ENCODE results near the gene HS3ST5.
A peak's percentile ranks its signal among the peaks of the same experiment; 100 is the strongest.
"Not testable (repeated sequence)": the region's sequence is repeated elsewhere in the genome, so short reads cannot be mapped to it uniquely, and the experiment has no call there.

Gene HS3ST5

DNA sequence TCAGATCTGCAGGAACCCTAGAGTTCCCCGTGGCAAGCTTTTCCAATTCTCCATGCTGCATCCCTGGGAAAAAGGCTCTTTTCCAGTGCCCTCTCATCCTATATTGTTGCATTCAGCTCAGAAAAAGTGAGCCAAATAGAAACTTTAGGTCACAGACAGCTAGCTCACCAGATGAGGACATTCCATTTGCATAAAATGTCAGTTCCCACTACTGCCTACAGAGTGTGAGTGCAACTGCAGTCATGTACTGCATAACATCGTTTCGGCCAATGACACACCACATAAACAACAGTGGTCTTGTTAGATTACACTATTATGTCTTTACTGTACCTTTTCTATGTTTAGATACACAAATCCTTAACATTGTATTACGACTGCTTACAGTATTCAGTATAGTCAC, 8.6 kb downstream of the HS3ST5 start:
- no peak for DNase-seq

DNA sequence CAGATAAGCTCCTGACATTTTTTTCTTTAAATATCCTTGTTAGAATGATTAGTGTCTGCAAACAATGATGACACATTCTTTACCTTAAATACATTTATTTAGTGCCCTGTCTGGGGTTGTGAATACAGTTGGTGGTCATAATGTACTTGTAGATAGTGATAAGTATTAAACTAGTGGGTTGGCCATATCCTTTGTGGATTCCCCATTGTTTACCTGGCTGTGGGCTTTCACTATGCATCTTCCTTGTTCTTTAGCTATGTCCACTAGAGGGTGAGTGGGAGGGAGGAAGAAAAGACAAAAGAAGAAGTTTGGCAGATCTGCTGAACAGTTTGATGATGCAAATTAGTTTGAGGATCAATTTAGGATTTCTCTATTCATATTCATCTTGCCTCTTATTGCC, 15.7 kb downstream of the HS3ST5 start:
- no peak for DNase-seq

DNA sequence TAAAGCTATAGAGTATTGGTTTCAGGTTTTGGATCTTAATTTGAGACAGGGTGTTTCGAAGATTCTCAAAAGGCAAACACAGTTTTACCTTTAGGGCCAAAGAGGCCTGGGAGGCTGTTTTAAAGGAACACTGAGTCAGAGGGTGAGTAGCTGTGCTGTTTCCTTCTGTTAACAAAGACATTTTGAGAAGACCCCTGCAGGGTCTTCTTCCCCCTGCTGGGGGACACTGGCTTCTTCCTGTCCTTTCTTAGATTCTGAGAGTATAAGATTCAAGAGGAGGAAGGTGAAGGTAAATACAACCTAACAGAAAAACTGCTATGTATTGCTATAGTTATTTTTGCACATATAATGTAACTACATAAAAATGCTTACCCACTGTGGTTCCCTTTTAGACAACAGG, 19.0 kb downstream of the HS3ST5 start:
- no peak for DNase-seq

DNA sequence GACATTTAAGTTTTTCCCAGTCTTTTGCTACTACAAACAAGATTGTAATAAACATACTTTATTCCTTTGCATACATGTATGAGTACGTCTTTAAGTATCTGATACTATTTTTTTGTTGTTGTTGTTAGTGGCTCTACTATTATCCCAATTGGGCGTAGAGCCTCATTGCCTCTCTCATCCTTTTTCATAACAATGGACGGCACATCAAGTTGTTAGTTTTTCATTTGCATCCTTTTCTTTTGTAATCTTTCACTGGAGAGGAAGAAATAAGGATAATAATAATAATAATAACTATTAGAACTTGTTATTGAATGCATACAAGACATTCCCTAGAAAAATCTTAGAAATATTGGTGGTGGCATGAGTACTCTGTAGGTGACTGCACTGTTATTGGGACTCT, 23.1 kb downstream of the HS3ST5 start:
- no peak for DNase-seq

DNA sequence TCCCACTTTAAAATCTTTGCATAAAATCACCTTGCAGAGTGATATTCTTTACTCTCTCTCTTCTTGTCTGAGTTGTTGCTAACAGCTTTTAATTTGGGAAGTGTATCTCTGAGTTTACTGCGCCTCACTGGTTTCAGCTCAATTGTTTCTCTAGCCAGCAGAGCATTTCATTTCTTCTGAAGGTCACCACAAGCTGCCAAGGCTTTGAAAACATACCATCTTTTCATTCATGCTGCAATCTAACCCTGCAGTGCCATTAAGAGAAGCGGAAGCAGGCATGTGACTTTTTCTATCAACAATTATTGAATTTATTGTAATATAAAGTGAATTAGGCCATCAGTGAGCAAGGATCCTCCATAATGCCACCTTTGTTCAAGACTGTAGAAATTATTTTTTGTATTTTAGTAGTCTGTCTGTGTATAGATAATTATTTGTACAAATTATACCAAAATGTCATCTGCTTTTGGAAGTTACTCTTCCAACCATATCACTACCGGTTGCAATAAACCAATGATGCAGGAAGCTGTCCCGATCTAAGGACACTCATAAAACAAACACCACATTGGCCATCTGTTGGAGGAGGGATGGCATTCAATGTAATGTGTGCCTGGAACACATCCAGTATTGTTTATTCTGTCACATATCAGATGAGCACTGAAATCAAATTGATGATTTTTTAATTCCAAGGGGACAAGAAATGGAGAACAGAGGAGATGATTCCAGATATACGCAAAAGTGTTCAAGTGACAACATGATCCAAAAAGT, 26.8 kb downstream of the HS3ST5 start:
- no peak for DNase-seq

DNA sequence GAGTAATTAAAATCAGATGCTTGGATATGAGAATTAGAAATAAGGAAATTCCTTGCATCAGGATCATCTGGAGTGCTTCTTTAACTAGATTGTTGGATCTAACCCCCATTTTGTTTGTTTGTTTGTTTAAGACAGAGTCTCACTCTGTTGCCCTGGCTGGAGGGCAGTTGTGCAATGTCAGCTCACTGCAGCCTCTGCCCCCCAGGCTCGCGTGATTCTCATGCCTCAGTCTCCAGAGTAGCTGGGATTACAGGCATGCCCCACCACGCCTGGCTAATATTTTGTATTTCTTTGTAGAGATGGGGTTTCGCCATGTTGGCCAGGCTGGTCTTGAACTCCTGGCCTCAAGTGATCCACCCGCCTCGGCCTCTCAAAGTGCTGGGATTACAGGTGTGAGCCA, 29.0 kb downstream of the HS3ST5 start:
- not testable (repeated sequence) for DNase-seq

DNA sequence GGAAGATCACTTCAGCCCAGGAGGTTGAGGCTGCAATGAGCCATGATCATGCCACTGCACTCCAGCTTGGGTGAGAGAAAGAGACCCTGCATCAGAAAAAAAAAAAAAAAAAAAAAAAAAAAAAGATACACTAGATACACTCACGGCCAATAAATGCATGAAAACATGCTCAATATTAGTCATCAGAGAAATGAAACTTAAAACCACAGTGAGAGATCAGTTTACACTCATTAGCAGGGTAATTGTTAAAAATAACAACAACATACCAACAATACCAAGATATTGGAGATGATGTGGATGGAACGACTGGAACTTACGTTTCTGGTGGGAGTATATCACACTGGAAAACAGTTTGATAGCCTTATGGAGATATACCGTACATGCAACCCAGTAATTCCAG, 29.9 kb downstream of the HS3ST5 start:
- DNase-seq: no peak

DNA sequence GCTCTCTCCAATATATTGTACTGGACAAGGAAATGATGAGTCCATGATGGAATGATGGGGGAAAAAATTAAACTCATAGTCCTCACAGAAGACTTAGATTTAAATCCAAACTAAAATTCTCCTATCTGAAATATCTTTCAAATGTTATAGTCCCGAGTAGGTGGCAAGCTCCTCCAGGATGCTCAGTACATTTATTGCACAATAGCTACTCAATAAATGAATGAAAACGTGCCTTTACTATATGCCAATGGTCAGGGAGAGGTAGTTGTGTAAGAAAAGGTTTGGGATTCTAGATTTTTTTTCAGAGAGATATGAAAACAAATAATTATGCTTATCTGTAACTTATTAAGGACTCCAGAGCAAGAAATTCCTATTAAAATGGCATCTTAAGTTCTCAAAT, 32.8 kb downstream of the HS3ST5 start:
- no peak for DNase-seq

DNA sequence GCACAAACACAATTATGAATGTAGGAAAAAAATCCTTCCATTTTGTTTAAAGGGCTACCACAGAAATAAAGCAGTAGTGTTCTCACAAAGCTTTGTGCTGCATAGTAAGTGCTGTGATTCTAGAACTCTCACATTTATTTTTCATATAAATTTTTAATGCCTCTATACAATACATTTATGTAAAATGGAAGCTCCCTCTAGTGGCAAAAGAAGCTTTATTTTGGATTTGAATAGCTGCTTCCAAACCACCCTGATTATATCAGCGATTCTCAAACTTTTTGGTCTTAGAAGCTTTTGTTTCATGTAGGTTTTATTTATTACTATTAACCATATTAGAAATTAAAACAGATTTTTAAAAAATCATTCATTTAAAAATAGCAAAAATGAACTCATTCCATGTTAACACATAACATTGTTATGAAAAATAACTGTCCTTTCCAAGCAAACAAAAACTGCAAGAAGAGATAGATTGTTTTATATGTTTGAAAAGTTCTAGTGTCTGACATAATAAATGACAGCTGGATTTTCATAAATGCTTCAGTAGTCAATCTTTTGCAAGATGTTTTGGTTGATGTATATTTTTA, 38.4 kb downstream of the HS3ST5 start:
- peak; percentile 24 for DNase-seq

DNA sequence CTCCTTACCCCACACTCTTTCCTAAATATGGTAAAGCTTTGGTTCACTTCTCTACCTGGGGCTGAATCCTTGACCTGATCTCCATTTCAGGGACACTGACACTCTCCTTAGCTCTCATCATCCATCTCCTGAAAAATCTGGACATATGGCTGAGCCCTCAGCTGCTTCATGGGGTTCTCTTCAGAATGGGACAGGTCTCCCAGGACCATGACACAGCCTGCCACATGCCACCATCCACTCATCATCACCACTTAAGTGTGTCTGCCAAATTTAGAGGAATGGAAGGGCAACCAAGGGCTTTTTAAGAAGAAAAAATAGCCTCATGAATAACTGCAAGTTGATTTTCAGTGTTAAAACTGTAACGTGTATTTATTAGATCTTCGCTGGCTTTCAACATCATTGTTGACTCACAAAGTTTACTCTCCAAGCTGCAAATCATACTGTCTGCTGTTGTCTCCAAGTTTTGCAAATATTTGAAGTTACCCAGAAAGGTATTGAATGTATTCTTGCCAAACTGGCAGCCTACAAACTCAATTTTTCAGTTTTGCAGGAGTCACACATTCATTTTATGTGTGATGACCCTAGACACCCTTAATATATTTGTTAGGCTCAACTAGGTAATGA, 41.1 kb downstream of the HS3ST5 start:
- no peak for DNase-seq

DNA sequence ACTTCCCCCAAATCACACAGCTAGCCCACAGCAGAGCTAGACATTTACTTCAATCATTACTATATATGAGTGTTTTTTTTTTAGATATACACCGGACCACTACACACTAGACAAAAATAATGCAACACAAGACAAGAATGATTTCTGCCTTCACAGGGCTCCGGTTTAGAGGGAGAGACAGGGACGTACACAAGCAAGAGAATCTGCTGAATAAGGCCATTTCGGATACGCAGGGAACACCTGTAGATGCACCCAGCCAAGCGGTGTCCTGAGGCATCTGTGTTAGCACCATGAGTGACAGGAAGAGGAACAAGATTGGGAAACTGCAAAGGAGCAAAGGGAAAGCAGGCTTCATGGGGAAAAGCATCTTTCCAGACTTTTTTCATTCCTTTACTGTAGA, 45.7 kb downstream of the HS3ST5 start:
- no peak for DNase-seq

DNA sequence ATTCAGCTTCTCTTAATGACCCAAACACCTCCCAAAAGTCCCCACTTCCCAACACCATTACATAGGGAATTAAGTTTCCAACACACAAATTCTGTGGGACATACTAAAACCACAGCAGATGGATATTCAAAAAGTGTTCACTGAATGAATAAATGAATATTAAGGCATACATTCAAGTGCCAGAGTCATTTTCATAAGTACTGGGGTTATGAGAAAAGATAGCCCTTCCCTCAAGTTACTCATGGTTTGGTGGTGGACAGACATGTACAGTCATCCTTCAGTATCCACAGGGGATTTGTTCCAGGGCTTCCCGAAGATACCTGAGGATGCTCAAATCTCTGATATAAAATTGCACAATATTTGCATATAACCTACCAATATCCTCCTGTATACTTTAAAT, 50.4 kb downstream of the HS3ST5 start:
- no peak for DNase-seq

DNA sequence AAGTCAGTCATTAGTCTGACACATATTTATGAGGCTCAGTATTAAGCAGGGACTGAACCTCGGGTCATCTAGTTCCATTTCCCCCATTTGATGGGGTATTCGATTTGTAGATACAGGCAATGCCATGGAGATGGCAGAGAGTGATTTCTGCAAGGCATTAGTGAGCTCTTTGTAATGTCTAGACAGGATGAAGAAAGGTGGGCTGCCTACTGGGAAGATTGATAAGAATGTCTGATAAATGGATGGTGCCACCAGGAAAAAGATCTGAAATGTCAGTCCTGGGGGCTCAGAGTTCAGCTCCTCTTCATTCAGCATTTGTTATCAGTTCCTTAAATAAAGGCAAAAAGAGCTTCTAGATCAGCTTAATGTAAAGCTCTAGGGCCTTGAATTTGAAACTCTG, 51.4 kb downstream of the HS3ST5 start:
- DNase-seq: no peak

DNA sequence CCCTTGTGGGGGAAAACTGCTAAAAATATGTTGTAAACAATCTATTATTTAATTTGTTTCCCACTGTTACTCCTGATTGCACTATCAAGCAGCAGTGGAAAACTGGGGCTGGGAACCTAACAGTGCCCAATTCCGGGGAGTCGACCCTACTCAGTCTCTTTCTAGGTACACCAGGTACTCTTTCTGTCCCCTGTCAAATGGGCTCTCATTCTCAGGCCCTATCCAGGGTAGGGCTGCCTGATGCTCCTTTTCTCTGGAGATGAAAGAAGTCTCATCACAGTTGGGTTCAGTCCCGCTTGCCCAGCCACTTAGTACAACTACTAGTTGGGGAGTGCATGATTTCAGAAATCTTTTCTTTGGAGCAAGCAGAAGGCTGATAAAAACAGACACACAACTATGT, 52.0 kb downstream of the HS3ST5 start:
- no peak for DNase-seq

DNA sequence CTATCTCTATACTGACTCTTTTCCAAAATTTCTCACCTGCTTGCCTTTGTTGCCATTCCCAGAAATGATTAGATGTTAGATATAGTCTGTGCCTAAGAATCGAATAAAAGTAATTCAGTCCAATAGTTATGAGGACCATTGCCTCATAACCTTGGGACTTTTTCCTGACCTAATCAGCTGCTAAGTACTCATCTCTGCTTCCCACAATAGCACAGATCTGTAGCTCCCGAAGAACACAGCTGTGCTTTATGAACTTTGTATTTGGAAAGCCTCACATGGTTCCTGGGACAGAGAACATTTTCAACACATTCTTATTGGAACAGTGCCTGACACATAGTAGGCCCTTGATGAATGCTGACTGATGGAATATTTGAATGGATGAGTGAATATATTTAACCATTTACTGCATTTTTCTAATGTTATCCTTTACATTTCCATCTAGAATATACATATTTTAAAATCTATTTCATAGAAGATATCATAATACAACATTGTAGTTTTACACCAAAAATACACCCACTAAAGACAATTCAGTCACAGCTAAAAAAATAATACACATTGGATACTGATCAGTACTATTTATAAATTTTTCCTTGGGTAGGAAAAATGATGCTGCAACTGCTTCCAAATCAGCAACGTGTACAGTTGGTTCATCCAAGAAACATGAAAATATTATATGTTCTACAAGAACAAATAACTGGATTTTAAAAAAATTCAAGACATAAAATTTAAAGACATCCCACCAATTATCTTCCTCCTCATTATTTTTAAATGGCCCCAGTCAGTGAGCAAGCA, 53.9 kb downstream of the HS3ST5 start:
- DNase-seq: no peak

DNA sequence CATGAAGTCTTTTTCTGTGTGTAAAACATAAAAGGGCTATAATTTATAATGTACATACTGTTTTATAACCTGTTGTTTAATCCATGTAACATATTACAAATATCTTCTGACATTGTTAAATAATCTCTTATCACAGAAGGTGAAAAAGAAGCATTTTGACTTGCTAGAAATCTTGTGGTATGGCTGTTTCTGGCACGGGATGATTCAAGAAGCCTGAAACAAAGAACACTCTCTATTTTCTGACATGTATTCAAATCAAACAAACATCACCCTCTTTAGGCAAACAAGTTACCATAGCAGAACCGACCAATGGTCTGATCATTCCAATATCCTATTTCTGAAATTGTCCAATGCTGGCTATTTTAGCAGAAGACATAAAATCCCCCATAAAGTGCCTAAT, 55.4 kb downstream of the HS3ST5 start:
- DNase-seq: no peak

DNA sequence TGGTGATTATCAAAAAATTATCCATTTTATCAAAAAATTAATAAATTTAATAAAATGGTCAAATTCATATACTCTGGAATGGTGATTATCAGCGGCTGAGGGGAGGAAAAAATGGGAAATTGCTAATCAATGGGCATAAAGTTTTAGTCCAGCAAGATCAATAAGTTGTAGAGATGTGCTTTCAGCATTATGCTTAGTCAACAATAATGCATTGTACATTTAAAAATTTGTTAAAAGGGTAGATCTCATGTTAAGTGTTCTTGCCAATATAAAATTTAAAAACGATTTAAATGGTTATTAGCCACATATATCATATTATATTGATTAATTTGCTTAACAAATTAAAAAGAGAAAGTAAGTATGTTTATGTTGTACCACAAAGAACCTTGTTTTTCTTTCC, 56.6 kb downstream of the HS3ST5 start:
- DNase-seq: no peak

DNA sequence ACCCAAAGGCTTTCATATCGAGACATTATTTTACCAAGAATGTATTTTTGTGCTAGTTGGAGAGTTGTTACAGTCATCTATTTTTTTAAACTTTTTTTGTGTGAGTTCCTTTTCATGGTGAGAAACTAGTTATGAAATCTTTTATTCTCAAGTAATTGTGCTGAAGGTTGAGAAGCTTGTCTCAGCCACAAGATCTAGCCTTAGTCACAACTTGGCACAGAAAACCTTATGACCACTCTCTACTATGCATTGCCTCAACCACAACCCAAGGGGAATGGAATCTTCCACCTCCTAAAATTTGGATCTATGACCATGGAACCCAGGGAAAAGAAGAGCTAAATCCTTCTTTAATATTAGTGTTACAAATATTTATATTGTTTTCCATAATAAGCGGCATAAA, 58.5 kb downstream of the HS3ST5 start:
- no peak for DNase-seq

DNA sequence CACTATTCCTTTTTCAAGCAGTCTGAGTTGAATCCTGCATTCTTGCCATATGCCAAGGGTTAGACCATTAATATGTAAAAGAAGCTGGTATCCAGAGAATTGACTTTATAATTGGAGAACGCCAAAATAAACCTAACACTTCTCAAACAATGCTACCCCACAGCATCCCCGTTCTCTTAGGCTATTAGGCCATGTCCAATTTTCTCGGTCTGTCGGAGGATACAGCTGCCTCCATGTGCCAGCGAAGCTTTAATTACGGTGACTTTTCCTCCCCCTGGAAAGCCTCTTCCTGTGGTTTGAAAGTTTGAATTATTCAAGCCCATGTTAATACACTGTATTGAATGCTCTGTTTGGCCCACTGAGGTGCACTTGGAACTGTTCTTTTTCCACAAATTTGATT, 60.5 kb downstream of the HS3ST5 start:
- no peak for DNase-seq

DNA sequence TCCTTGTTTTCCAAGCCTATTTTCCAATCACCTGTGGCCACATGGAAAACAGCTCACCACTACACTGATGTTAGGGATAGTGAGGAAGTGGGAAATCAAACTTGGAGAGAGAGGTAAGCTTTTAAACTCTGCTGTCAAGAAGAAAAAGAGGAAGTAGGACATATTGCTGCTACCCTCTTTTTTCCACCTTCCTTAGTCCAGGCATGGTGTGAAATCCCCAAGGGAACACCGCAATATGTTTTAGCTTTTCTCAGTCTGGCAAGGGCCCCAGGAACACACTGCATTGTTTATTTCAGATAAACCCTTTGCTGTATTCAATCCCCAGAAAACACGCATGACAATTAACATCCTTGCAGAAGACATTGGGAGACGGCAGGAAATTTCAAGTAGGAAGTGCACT, 61.3 kb downstream of the HS3ST5 start:
- DNase-seq: no peak

DNA sequence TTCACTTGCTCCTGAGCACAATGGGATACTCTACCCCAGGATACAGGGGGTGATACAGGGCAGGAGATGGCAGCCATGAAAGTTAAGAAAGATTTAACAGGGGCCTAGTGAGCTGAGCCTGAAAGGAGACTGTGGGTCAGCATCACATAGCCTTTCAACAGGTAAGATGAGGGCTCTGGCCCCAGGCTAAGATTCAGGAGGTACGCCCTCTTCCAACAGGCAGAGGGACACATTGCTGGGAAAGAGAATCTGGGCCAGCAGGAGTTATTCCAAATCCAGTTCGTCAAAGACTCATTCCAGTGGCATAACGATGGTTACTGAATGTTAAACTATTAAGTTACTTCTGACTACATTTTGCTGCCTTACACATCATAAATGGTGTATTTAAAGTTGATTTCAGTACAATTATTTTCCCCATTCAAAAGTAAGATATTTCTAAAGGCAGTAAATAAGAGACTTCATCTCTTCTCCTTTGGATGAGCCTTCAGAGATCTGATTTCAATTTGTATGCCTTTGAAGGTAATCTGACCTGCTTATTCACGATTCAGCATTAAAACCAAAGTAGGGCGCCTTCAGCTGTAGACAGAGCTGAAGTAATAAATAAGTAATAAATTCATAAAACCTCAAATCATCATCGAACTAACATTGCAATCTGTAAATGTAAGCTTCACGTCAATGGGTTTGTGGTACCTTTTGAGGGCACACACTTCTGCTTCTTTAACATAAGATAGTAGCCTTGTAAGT, 62.4 kb downstream of the HS3ST5 start:
- no peak for DNase-seq

DNA sequence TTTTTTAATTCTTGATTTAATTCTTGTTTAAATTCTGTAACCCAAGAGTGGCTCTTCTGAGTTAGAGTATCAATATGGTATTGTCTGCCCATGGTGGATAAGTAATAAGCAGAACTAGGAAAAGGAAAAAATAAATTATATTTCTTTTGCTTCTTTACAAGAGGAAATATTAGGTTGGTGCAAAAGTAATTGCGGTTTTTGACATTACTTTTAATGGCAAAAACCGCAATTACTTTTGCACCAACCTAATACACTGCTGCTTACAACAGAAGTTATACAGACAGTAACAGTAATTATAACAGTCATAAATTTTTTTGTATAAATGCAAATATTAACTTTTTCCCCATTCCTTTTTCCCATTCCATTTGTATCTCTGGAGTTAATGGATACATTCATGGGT, 65.6 kb downstream of the HS3ST5 start:
- no peak for DNase-seq

DNA sequence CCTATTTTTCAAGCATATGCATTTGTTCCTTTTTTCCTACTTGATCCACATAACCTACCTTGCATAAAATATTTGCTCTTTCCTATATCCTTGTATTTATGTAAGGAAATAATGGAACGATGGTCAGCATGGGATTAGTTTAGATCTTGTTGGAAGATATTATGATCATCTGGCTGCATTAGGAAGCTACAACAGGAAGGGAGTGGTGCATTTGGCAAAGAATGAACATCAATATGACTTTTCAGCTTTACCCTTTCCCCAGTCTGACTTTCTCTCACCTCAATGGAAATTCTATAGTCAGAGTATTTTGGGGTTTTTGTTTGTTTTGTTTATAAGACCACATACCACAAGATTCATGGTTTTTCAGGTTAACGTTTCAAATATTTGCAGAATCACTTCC, 66.0 kb downstream of the HS3ST5 start:
- no peak for DNase-seq

All from NCI-H1105 (cell line).